K562 (cell line): Measurements from ENCODE around the gene IGF2BP1. TPM values are rescaled to one million over a fixed set of nuclear protein-coding genes. Genes with fewer than 3 reads are reported as not detected.

ENCODE experiments used
- ATAC-seq: fragments of 200-7000 bp; cut with Tn5 transposase; 3 replicates; pipeline ENCODE4 v1.9.1; 2020; ENCODE audit warnings: moderate library complexity
- BruUV-seq: library from RNA; stranded (reverse); fragments of 400-500 nt; replicated peaks from 2 replicates; lab custom pipeline; 2021; lab: Mats Ljungman, UMichigan
- CTCF ChIA-PET: fragments of 300-600 bp; formaldehyde crosslinking; extraction: SDS; loops from one replicate; lab custom pipeline; 2021; ENCODE audit warnings: low intra/inter-chr PET ratio; lab: Yijun Ruan, JAX
- POLR2A ChIA-PET: fragments of 300-600, 350-650 bp; sonication (Branson Sonifier 250); formaldehyde crosslinking; extraction: SDS; loops from one replicate; lab custom pipeline; 2021; ENCODE audit warnings: antibody characterized with exemption, inconsistent platforms; lab: Yijun Ruan, JAX
- DNase-seq, 4 experiments: peaks; one replicate each; pipeline versions ENCODE4 v3.0.0 to v3.0.0-alpha.2; 2011 to 2018; ENCODE audit warnings: low spot score in 3 of 4, mixed read lengths in 3 of 4; ENCODE audit errors: extremely low read depth in 1 of 4
- FAIRE-seq: peaks from 2 replicates; lab custom pipeline; 2011; peaks lifted over from hg19 to GRCh38; lab: Jason Lieb, UNC
- H2AFZ ChIP-seq: 2 replicates; pipeline ENCODE4 v1.6.0; 2011; ENCODE audit warnings: low read depth, low read length, control low read depth, inconsistent platforms
- H3K27ac ChIP-seq: fragments of 200-600 bp; 3 replicates; pipeline ENCODE4 v1.8.0; 2011; ENCODE audit warnings: low read depth, mild to moderate bottlenecking, control low read depth, inconsistent platforms, low read length, moderate library complexity, mixed read lengths; ENCODE audit errors: extremely low read depth
- H3K27me3 ChIP-seq, 2 experiments: fragments of 300-600 bp in 1 of 2; 2 replicates in 1 of 2; 3 replicates in 1 of 2; pipeline versions ENCODE4 v1.6.0 to v1.8.0; 2011; ENCODE audit warnings: inconsistent platforms in 2 of 2, low read length in 2 of 2, mild to moderate bottlenecking in 1 of 2, mixed read lengths in 1 of 2, moderate library complexity in 1 of 2; ENCODE audit not compliant: control insufficient read depth in 2 of 2, insufficient read depth in 2 of 2
- H3K36me3 ChIP-seq: fragments of 300-600 bp; 3 replicates; pipeline ENCODE4 v1.8.0; 2011; ENCODE audit warnings: mild to moderate bottlenecking, low read length, inconsistent platforms; ENCODE audit not compliant: control insufficient read depth, insufficient read depth
- H3K4me1 ChIP-seq, 2 experiments: fragments of 200-600 bp in 1 of 2; replicated peaks in 1 of 2; 2 replicates in 1 of 2; 3 replicates in 1 of 2; pipeline versions ENCODE4 v1.5.1 to v1.8.0; 2011; ENCODE audit warnings: inconsistent platforms in 2 of 2, low read length in 2 of 2, mild to moderate bottlenecking in 1 of 2, mixed read lengths in 1 of 2, moderate library complexity in 1 of 2; ENCODE audit not compliant: control insufficient read depth in 2 of 2, insufficient read depth in 2 of 2
- H3K4me2 ChIP-seq: 2 replicates; pipeline ENCODE4 v1.6.1; 2011; ENCODE audit warnings: low read length, control low read depth, inconsistent platforms, mixed read lengths; ENCODE audit not compliant: insufficient read depth
- H3K4me3 ChIP-seq: fragments of 200-600 bp; sonication (generic), shearing (Covaris generic); 2 replicates; pipeline ENCODE4 v1.5.1; 2016; ENCODE audit warnings: control low read depth, inconsistent platforms
- H3K79me2 ChIP-seq: fragments of 200-600 bp; 3 replicates; pipeline ENCODE4 v1.8.0; 2011; ENCODE audit warnings: low read length, inconsistent platforms; ENCODE audit not compliant: control insufficient read depth, insufficient read depth
- H3K9ac ChIP-seq, 2 experiments: 2 replicates each; pipeline versions ENCODE4 v1.6.0 to v1.6.1; 2011; ENCODE audit warnings: low read depth in 2 of 2, low read length in 2 of 2, control low read depth in 1 of 2, inconsistent platforms in 1 of 2, mild to moderate bottlenecking in 1 of 2, mixed read lengths in 1 of 2; ENCODE audit not compliant: insufficient read depth in 1 of 2
- H3K9me1 ChIP-seq: one replicate; pipeline ENCODE4 v1.6.0; 2011; ENCODE audit warnings: inconsistent platforms, mild to moderate bottlenecking, low read length, moderate library complexity; ENCODE audit not compliant: control insufficient read depth, insufficient read depth
- H3K9me3 ChIP-seq: replicated peaks from 2 replicates; pipeline ENCODE4 v1.5.1; 2011; ENCODE audit warnings: low read depth, low read length, inconsistent platforms; ENCODE audit not compliant: control insufficient read depth, insufficient read depth
- H4K20me1 ChIP-seq: replicated peaks from 2 replicates; pipeline ENCODE4 v1.6.1; 2011; ENCODE audit warnings: low read length, inconsistent platforms, mixed read lengths; ENCODE audit not compliant: control insufficient read depth, insufficient read depth
- AFF1 ChIP-seq, 2 experiments: fragments of 450-650 bp; IDR thresholded peaks; 2 replicates each; pipeline ENCODE4 v1.6.1; 2018; ENCODE audit warnings: mild to moderate bottlenecking in 2 of 2, low read depth in 1 of 2; ENCODE audit not compliant: partially characterized antibody in 2 of 2
- ARID3A ChIP-seq: IDR thresholded peaks from 2 replicates; pipeline ENCODE4 v1.6.1; 2012; ENCODE audit warnings: low read depth, low read length, improper control_type of control experiment, borderline replicate concordance
- CREB5 ChIP-seq: fragments of 250-450 bp; sonication (Bioruptor Pico); IDR thresholded peaks from 2 replicates; pipeline ENCODE4 v1.5.0; 2020; ENCODE audit warnings: mild to moderate bottlenecking
- FOSL1 ChIP-seq: fragments of 200-800 bp; sonication (Bioruptor generic); conservative IDR thresholded peaks from 2 replicates; pipeline ENCODE4 v1.6.1; 2016; ENCODE audit warnings: missing genetic modification characterization, missing compliant biosample characterization
- KLF6 ChIP-seq: fragments of 250-450 bp; sonication (Bioruptor Pico); IDR thresholded peaks from 2 replicates; pipeline ENCODE4 v1.4.0; 2020; ENCODE audit warnings: mild to moderate bottlenecking, moderate library complexity, borderline replicate concordance
- MLLT1 ChIP-seq, 2 experiments: fragments of 450-650 bp; IDR thresholded peaks; 2 replicates each; pipeline ENCODE4 v1.6.1; 2016
- SMARCC2 ChIP-seq: fragments of 450-650 bp; IDR thresholded peaks from 2 replicates; pipeline ENCODE4 v1.6.1; 2017; ENCODE audit warnings: antibody characterized with exemption, moderate library complexity, mild to moderate bottlenecking, low read depth
- WHSC1 ChIP-seq: IDR thresholded peaks from one replicate; pipeline ENCODE4 v1.6.1; 2012; ENCODE audit warnings: low read length, control low read depth, inconsistent platforms
- ZNF175 ChIP-seq: fragments of 200-800 bp; sonication (Bioruptor generic); IDR thresholded peaks from 2 replicates; pipeline ENCODE4 v1.6.1; 2016; ENCODE audit warnings: low read depth, mild to moderate bottlenecking, missing genetic modification characterization, missing compliant biosample characterization
- ZNF277 ChIP-seq: fragments of 250-450 bp; sonication (Bioruptor Pico); IDR thresholded peaks from 2 replicates; pipeline ENCODE4 v1.8.0; 2022; ENCODE audit warnings: inconsistent platforms, mild to moderate bottlenecking, moderate library complexity, borderline replicate concordance
- ZNF282 ChIP-seq: sonication (generic); formaldehyde crosslinking; IDR thresholded peaks from 2 replicates; pipeline ENCODE4 v1.8.1; 2023; ENCODE audit warnings: missing genetic modification reagents
- WGBS: fragments of 100-300 bp; shearing (Covaris generic); methylation state at CpG from one replicate; pipeline ENCODE4 v1.1.6; 2016; ENCODE audit warnings: low coverage, mixed read lengths; ENCODE audit not compliant: insufficient coverage; ENCODE audit errors: missing lambda C conversion rate; 5-methylcytosine and 5-hydroxymethylcytosine counted together
- in situ Hi-C: fragments of 300-500 bp; cut with MboI; formaldehyde crosslinking; loops from 4 replicates; pipeline ENCODE4 v1.15.0; 2018; ENCODE audit warnings: inconsistent platforms, mixed read lengths
- intact Hi-C: fragments of 100-400 bp; cut with micrococcal nuclease; formaldehyde crosslinking; loops from 2 replicates; pipeline ENCODE4 v1.14.2; 2022
- polyA plus RNA-seq, 8 experiments: library from polyadenylated mRNA; depleted of rRNA in 4 of 8; stranded (reverse) in 5 of 8; unstranded in 3 of 8; fragments of >200 nt; fragmentation: Nextera tagmentation in 2 of 8; fragmentation: Illumina TruSeq in 1 of 8; extraction: Ambion mirVana in 2 of 8; extraction: Trizol in 1 of 8; gene quantifications; 2 replicates each; pipeline versions ENCODE4 v1.2.1 to v1.2.3, GENCODE V29; 2011 to 2014; ENCODE audit warnings: inconsistent platforms in 1 of 8, missing spikeins in 1 of 8
- total RNA-seq, 7 experiments: library from RNA; depleted of rRNA in 6 of 7; stranded (reverse); fragments of >200 nt in 6 of 7; fragmentation: Illumina TruSeq in 2 of 7; extraction: Trizol in 2 of 7; gene quantifications; 2 replicates each; pipeline versions ENCODE4 v1.2.1 to v1.2.3, GENCODE V29; 2011 to 2021; ENCODE audit warnings: low replicate concordance in 1 of 7

The IGF2BP1 gene
- total and polyA plus RNA-seq, 9 of the 15 experiments (the other 6 are each of a cell fraction or from before 2014, with no cell fraction given): 13.0 to 318 (median 53.6) TPM

- H3K79me2 ChIP-seq: peaks cover 99% of the 10 kb centered on the region
- ATAC-seq (no peak), DNase-seq (no peak), FAIRE-seq (no peak)
- peak overlapping the region; percentile 88 for H3K4me2 ChIP-seq
- peaks cover 49% of the 10 kb centered on the region for H3K36me3 ChIP-seq
- BruUV-seq: no TSS peak
- no peaks in the 10 kb centered on the region for H3K27me3 ChIP-seq
- ChIA-PET CTCF (no interaction called here), POLR2A (interaction anchor here (2.2 kb wide), 1 partner anchor 15 kb away, joined by 11 read pairs; no protein-coding TSS in a partner anchor)
- in situ Hi-C loops: no loop called here
- H3K9me1 ChIP-seq: no peaks in the 10 kb centered on the region
- H3K27ac ChIP-seq: peak overlapping the region; percentile 97; the same call in 2 of the 3 replicates
- WGBS: 6% methylated on average over 1 of the region's 1 CpG
- H3K4me1 ChIP-seq: peaks cover 11 to 15% of the 10 kb centered on the region in 2 experiments; a peak in 4 of 5 replicates
- H4K20me1 ChIP-seq: no peaks in the 10 kb centered on the region
- no peaks in the 10 kb centered on the region for H3K9me3 ChIP-seq
- intact Hi-C loops: no loop called here
- peak overlapping the region; percentile 78 for H3K4me3 ChIP-seq
- no peak overlapping the region for H2AFZ ChIP-seq
- peak overlapping the region in 1 of 2 experiments; percentile 97; a peak in 3 of 4 replicates for H3K9ac ChIP-seq
- TF ChIP-seq FOSL1 (tag): peak; percentile 20; the same call in 1 of the 2 replicates
- peak; percentile 26; the same call in 1 of the 2 replicates for TF ChIP-seq SMARCC2
- TF ChIP-seq ARID3A: 0 out of 2 replicates have a peak, but pooled peaks have one; percentile 9
- peak in 1 of 2 experiments; percentile 42 for TF ChIP-seq AFF1 (IDR thresholded peaks at IDR 0.05; ENCODE audit: low read depth in 1 of 2, partially characterized antibody in 2 of 2)
- no peak for TF ChIP-seq CREB5 (CRISPR knock-in tag)
- TF ChIP-seq MLLT1 (IDR thresholded peaks at IDR 0.05): peak; percentile 84 to 87
- no peak for TF ChIP-seq KLF6
- TF ChIP-seq ZNF277 (CRISPR knock-in tag): no peak
- TF ChIP-seq ZNF175: no peak
- TF ChIP-seq WHSC1: no peak
- no peak for TF ChIP-seq ZNF282 (CRISPR knock-in tag)
Measured at GRCh38 chr17:49000943-49001342, 3.8 kb downstream of the IGF2BP1 start.
